Activated T-cell treated with anti-CD3 and anti-CD28 coated beads, Interleukin-2, amount 50 U/mL, for 24 hours (primary cell): ENCODE results near the gene FDX2.
A peak's percentile ranks its signal among the peaks of the same experiment; 100 is the strongest.

Experiments
- DNase-seq: peaks from one replicate; pipeline ENCODE4 v3.0.0-alpha.2; 2020
- H3K27ac Mint-ChIP-seq: 2 replicates; pipeline ENCODE4 v1.8.0; 2020; ENCODE audit warnings: mild to moderate bottlenecking, mixed read lengths
- H3K27me3 Mint-ChIP-seq: 2 replicates; pipeline ENCODE4 v1.8.0; 2020; ENCODE audit warnings: mixed read lengths
- H3K36me3 Mint-ChIP-seq: 2 replicates; pipeline ENCODE4 v1.8.0; 2020; ENCODE audit warnings: low read depth, mixed read lengths
- H3K4me1 Mint-ChIP-seq: 2 replicates; pipeline ENCODE4 v1.8.0; 2020; ENCODE audit warnings: low read depth, mixed read lengths
- H3K4me3 Mint-ChIP-seq: 2 replicates; pipeline ENCODE4 v1.8.0; 2020; ENCODE audit warnings: mild to moderate bottlenecking, moderate library complexity, mixed read lengths
- H3K9me3 Mint-ChIP-seq: 2 replicates; pipeline ENCODE4 v1.8.0; 2020; ENCODE audit warnings: mixed read lengths

The FDX2 gene

GRCh38 chr19:10321417-10321797 lies 5.6 kb upstream of the FDX2 start:
- no peaks in the 10 kb centered on the region for H3K27me3 Mint-ChIP-seq
- no peak overlapping the region for H3K27ac Mint-ChIP-seq
- H3K9me3 Mint-ChIP-seq: no peaks in the 10 kb centered on the region
- no peaks in the 10 kb centered on the region for H3K4me1 Mint-ChIP-seq
- peaks cover 90% of the 10 kb centered on the region for H3K36me3 Mint-ChIP-seq
- no peak overlapping the region for H3K4me3 Mint-ChIP-seq
- no peak for DNase-seq

- no peaks in the 10 kb centered on the region for H3K27me3 Mint-ChIP-seq
- no peak overlapping the region for H3K27ac Mint-ChIP-seq
- peaks cover 90% of the 10 kb centered on the region for H3K36me3 Mint-ChIP-seq
- peaks cover 6% of the 10 kb centered on the region for H3K4me1 Mint-ChIP-seq
- H3K9me3 Mint-ChIP-seq: no peaks in the 10 kb centered on the region
- H3K4me3 Mint-ChIP-seq: no peak overlapping the region
- no peak for DNase-seq
Measured at GRCh38 chr19:10320602-10321416, 5.0 kb upstream of the FDX2 start.

- no peak for DNase-seq
- no peak overlapping the region for H3K4me3 Mint-ChIP-seq
- H3K27ac Mint-ChIP-seq: no peak overlapping the region
- H3K9me3 Mint-ChIP-seq: no peaks in the 10 kb centered on the region
- peaks cover 18% of the 10 kb centered on the region for H3K4me1 Mint-ChIP-seq
- H3K36me3 Mint-ChIP-seq: peaks cover 85% of the 10 kb centered on the region
- H3K27me3 Mint-ChIP-seq: no peaks in the 10 kb centered on the region
Measured at GRCh38 chr19:10318807-10319682, 3.2 kb upstream of the FDX2 start.

- H3K4me1 Mint-ChIP-seq: peaks cover 18% of the 10 kb centered on the region
- H3K4me3 Mint-ChIP-seq: no peak overlapping the region
- peaks cover 83% of the 10 kb centered on the region for H3K36me3 Mint-ChIP-seq
Measured at GRCh38 chr19:10317857-10318462, 2.1 kb upstream of the FDX2 start.

DNA sequence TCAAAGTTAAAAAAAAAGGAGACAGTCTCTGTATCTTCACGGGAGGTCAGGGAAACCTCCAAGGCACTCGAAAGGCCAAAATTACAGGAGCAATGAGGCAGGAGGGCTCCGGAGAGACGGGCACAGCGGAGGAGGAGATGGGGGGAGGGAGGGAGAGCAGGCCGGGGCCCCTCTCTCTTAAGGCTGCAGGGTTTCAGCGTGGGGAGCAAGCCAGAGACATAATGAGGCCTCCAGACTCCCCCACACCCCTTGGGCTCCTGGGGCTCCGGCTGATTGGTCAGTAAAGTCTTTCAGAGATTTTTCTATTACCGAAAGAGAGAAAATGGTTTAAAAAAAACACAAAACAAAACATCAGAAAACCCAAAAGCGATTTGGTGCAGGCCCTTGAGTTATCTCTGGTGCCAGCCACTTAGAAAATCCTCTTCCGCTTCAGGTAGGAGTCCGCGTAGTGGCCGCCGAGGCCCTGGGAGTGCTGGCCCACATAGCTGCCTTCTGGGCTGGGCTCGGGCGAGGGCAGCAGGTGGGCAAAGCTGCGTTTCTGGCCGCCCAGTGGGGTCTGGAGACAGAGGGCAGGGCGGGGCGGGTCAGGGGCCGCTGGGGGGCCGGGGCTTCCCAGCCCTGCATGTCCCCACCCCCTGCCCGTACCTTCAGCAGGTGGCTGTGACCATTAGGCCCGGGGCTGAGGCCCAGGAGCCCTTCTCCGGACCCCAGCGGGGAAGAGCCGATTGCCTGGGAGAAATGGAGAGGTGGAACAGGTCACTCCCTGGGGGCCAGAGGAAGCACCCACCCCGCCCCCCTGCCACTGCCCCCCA lies 1.4 kb upstream of the FDX2 start:
- Mint-ChIP-seq H3K4me1 (peaks cover 18% of the 10 kb centered on the region), H3K36me3 (peaks cover 78% of the 10 kb centered on the region), H3K4me3 (no peak overlapping the region), H3K27me3 (no peaks in the 10 kb centered on the region), H3K27ac (peak overlapping the region; percentile 93), H3K9me3 (no peaks in the 10 kb centered on the region)
- no peak for DNase-seq

More at GRCh38 chr19:10317857-10318462, 2.1 kb upstream of the FDX2 start:
- Mint-ChIP-seq H3K27me3 (no peaks in the 10 kb centered on the region), H3K9me3 (no peaks in the 10 kb centered on the region), H3K27ac (no peak overlapping the region)
- DNase-seq: no peak

GRCh38 chr19:10316229-10317044 lies 622 bp upstream of the FDX2 start:
- H3K27ac Mint-ChIP-seq: peak overlapping the region; percentile 93
- H3K27me3 Mint-ChIP-seq: no peaks in the 10 kb centered on the region
- peak overlapping the region; percentile 92 for H3K4me3 Mint-ChIP-seq
- H3K36me3 Mint-ChIP-seq: peaks cover 72% of the 10 kb centered on the region
- no peaks in the 10 kb centered on the region for H3K9me3 Mint-ChIP-seq
- DNase-seq: no peak
- H3K4me1 Mint-ChIP-seq: peaks cover 18% of the 10 kb centered on the region

GRCh38 chr19:10309423-10309822 lies 6.4 kb downstream of the FDX2 start, which contains the start of gene ZGLP1:
ZGLP1 (minus strand) TSS chr19:10309815.
- H3K27ac Mint-ChIP-seq: no peak within 1 kb of the TSS
- peaks cover 41% of the 10 kb centered on the region for H3K36me3 Mint-ChIP-seq
- H3K4me3 Mint-ChIP-seq: no peak within 1 kb of the TSS
- no peak for DNase-seq
- H3K4me1 Mint-ChIP-seq: peaks cover 8% of the 10 kb centered on the region
- no peaks in the 10 kb centered on the region for H3K9me3 Mint-ChIP-seq
- no peaks in the 10 kb centered on the region for H3K27me3 Mint-ChIP-seq

GRCh38 chr19:10306327-10306726 lies 9.5 kb downstream of the FDX2 start:
- Mint-ChIP-seq H3K9me3 (no peaks in the 10 kb centered on the region), H3K36me3 (peaks cover 31% of the 10 kb centered on the region), H3K27ac (no peak overlapping the region), H3K27me3 (no peaks in the 10 kb centered on the region), H3K4me3 (no peak overlapping the region), H3K4me1 (peaks cover 15% of the 10 kb centered on the region)
- no peak for DNase-seq

DNA sequence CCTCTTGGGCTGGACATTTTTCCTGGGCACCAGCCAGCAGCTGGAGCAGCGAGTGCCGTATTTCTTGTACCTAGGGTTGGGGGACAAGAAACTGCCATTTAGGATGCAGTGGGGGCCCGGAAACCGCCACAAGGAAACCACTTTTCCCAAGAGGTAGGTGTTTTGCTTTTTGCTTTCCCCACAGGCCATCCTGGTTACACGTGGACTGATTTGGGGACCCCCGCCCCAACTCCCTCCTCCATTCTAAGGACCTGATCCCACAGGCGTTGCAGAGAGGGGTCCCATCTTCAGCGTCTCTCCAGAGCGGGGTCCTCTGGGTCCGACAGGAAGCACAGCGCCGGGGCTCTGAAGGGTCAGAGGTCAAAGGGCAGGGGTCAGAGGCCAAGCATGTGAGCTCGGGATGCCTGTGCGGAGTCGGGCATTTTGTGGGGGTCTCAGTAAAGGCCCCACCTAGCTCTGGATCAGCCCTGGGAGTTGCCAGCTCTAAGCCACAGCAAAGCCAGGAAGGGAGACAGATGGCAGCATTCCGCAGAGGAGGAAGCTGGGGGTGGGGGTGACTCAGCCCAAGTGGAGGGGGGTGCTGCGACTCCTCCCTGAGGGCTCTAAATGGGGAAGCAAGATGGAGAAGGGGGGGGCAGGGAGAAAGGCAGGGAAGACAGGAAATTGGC lies 10.5 kb downstream of the FDX2 start:
- H3K27me3 Mint-ChIP-seq: no peaks in the 10 kb centered on the region
- H3K4me1 Mint-ChIP-seq: peaks cover 15% of the 10 kb centered on the region
- H3K36me3 Mint-ChIP-seq: peaks cover 22% of the 10 kb centered on the region
- no peak overlapping the region for H3K4me3 Mint-ChIP-seq
- DNase-seq: no peak
- no peaks in the 10 kb centered on the region for H3K9me3 Mint-ChIP-seq
- H3K27ac Mint-ChIP-seq: no peak overlapping the region

DNA sequence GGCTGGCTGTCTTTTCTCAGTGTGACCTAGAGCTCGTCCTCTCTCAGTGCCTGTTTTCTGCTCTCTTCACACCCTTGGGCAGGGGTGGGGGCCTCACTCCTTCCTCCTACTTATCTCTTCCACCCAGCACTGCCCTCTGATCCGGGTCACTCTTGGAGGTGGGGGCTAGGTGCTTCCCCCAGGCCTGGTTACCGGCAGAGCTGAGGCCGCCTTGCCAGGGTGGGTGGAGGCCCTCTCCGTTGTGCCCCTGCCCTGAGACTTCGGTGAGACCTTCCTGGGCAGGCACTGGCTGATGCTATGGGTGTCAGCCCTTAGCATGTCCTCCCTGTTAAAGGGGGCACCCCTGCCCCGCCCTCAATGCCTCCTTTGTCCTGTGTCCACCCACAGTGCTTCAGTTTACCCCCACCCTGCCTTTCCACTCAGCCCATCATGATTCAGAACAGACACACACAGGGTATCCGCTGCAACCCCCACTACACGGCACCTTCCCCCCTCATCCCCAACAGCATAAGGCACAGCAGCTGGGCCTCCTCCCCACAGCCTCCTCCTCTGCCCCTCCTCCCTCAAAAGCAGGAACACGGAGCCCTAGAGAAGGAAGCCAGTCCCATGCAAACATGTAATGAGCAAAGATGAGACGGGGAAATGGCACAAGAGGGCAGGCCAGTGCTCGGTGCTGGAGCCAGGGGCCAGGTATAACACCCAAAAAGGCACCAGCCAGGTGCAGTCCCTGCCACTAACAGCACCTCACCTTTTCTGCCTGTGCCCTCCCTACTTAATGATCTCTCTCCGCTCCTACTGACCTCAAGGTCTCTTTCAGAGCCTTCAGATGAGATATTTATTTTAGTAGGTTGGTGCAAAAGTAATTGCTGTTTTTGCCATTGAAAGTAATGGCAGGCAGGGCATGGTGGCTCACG lies 16.0 kb downstream of the FDX2 start:
- no peak overlapping the region for H3K27ac Mint-ChIP-seq
- DNase-seq: no peak
- H3K9me3 Mint-ChIP-seq: no peaks in the 10 kb centered on the region
- H3K36me3 Mint-ChIP-seq: peaks cover 8% of the 10 kb centered on the region
- H3K27me3 Mint-ChIP-seq: peaks cover 15% of the 10 kb centered on the region
- H3K4me3 Mint-ChIP-seq: no peak overlapping the region
- peaks cover 25% of the 10 kb centered on the region for H3K4me1 Mint-ChIP-seq

DNA sequence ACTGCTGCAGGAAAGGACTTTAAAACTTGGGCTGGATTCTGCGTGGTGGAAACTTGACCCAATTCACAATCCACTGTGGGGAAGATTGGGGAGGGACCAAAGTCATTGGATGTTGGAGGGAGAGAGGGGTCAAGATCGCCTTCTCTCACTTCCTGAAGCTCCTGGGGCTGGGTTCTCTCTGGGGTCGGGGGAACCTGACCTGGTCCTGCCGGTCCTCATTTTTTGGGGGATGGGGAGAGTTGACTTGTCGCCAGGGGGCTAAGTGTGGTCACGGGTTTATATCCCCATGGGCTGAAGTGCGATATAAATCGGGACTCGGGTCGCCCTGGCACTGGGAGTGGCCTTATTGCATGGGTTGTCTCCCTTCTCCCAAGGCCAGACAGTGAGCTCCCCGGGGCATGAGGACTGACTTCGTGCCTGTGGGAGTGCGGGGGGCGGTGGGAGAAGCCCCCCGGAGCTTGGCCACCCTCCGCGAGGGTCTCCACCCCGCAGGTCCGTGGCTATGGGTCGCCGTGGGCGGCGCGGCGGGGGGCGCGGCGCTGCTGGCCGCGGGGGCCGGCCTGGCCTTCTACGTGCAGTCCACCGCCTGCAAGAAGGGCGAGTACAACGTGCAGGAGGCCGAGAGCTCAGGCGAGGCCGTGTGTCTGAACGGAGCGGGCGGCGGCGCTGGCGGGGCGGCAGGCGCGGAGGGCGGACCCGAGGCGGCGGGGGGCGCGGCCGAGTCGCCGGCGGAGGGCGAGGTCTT lies 19.8 kb downstream of the FDX2 start:
- Mint-ChIP-seq H3K27ac (peak overlapping the region; percentile 29), H3K4me3 (peak overlapping the region; percentile 63), H3K27me3 (peaks cover 53% of the 10 kb centered on the region), H3K4me1 (peaks cover 41% of the 10 kb centered on the region), H3K9me3 (no peaks in the 10 kb centered on the region), H3K36me3 (no peaks in the 10 kb centered on the region)
- DNase-seq: no peak
